CD1c-positive myeloid dendritic cell (primary cell): ENCODE results near the gene IL4R.
"Not testable (repeated sequence)": the region's sequence is repeated elsewhere in the genome, so short reads cannot be mapped to it uniquely, and the experiment has no call there.

Experiments used
- DNase-seq: peaks from one replicate; pipeline ENCODE4 v3.0.0-alpha.2; 2016; ENCODE audit errors: extremely low spot score

Gene IL4R

DNA sequence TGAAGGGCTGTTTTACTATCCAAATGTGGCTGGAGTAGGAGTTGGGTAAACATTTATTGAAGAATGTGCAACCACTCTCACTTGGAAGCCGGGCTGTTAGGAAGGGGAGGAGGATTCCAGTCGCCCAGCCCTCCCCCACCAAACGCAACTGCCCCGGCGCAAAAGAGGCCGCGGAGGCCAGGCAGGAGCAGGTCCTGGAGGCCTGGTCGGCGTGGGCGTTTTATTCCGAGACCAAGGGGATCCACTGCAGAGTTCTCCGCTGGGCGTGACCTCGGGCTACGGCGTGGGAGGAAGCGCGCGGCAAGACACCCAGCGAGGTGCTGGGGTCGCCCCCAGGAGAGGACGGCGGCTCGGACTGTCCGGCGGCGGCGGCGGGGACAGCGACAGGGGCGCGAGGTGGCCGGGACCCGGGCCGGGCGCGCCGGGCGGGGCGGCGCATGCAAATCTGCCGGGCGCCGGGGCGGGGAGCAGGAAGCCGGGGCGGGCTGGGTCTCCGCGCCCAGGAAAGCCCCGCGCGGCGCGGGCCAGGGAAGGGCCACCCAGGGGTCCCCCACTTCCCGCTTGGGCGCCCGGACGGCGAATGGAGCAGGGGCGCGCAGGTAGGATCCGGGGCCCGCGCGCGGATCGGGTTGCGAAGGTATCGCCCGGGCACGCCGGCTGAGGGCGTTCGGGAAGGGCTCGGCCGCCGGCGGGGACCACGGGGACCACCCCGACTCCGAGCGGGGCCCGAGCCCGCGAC, at the start of gene IL4R:
IL4R (plus strand) TSS at position 553 of the 739 bp plus-strand sequence. CDS start 26,230 bp downstream, outside the sequence.
- peak; percentile 88 for DNase-seq

DNA sequence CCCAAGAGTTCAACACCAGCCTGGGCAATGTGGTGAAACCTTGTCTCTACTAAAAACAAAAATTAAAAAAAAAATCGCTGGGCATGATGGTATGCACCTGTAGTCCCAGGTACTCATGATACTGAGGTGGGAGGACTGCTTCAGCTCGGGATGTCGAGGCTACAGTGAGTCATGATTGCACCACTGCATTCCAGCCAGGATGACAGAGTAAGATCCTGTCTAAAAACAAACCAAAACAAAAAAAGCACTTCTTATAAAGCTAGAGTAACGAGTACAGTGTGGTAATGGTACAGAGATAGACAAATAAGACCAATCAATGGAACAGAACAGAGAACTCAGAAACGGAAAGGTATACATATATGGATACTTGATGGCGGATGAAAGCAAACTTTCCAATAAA, 49.6 kb upstream of the IL4R start:
- no peak for DNase-seq

DNA sequence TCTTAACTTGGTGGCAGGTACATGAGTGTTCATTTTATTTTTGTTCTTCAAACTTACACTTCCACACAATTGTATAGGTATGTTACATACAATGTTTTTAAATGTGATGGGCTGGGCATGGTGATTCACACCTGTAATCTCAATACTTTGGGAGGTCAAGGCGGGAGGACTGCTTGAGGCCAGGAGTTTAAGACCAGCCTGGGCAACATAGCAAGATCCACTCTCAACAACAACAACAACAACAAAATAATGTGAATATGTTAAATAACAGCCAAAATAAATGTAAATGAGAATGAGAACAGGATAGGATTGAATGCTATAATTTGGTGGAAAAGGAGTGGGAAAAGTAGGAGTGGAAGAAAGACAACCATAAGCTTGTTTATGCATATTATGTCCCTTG, 47.8 kb upstream of the IL4R start:
- DNase-seq, result no peak

DNA sequence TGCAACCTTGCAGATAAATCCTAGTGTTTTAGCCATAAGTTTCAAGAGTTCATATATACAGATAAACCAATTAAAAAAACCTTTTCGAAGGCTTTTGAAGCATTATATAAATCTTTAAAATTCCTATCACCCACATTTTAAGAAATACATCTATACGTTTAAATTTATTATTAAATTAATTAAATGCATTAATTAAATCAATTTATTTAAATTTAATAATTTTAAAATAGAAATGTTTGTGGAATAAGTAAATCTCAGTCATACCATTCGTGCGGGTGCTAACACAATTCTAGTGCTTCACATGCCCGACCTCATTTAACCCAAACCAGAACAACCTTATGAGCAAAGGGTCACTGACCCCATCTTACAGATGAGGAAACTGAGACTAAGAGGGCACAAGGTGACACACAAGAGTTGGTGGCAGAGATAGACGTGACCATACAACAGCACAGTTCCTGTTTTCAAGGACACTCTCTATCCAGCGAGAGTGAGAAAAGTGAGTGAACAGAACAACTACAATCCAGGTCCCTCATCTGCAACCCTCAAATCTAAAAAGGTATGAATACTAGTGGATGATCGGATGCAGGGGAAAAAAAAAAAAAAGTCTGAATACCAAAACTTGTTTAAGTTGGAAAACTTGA, 46.6 kb upstream of the IL4R start:
- DNase-seq, result peak; percentile 47

DNA sequence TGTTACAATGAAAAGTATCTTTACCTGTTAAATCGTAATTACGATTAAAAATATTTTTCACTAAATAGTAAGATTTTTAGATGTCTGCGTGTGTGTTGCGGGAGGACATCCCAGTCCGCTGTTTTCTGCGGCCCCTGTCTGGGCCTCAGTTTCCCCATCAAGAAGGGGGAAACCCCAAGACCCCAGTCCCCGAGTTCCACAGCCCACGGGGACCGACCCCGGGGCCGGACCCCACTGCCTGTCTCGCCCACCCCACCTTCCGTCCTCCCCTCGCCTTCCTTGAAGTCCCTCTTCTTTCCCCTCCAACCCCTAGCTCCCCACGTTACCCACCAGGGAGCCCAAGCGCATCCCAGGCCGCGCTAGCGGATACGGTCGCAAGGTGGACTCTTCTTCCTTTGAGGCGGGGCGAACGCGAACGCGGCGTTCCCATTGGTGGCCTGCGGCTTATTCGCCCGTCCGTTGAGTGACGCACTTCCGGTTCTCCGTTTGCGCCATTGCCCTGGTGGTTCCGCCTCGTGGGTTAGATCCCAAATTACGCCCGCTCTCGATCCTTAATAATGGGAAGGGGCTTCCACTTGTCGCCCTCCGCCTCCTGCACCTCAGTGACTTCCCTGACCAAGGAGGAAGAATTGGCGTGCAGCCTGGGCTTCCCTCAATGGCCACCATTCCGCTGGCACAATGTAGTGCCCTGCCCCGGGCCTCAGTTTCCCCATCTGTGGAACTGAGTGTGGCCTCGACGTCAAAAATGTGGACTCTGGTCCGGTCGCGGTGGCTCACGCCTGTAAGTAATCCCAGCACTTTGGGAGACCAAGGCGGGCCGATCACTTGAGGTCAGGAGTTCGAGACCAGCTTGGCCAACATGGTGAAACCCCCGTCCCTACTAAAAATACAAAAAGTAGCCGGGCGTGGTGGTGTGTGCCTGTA, 45.1 kb upstream of the IL4R start, which contains the start of gene NSMCE1:
NSMCE1 (minus strand) TSS at position 397 of the 924 bp plus-strand sequence. CDS start 11,202 bp downstream, outside the sequence.
- DNase-seq, result peak; percentile 99

DNA sequence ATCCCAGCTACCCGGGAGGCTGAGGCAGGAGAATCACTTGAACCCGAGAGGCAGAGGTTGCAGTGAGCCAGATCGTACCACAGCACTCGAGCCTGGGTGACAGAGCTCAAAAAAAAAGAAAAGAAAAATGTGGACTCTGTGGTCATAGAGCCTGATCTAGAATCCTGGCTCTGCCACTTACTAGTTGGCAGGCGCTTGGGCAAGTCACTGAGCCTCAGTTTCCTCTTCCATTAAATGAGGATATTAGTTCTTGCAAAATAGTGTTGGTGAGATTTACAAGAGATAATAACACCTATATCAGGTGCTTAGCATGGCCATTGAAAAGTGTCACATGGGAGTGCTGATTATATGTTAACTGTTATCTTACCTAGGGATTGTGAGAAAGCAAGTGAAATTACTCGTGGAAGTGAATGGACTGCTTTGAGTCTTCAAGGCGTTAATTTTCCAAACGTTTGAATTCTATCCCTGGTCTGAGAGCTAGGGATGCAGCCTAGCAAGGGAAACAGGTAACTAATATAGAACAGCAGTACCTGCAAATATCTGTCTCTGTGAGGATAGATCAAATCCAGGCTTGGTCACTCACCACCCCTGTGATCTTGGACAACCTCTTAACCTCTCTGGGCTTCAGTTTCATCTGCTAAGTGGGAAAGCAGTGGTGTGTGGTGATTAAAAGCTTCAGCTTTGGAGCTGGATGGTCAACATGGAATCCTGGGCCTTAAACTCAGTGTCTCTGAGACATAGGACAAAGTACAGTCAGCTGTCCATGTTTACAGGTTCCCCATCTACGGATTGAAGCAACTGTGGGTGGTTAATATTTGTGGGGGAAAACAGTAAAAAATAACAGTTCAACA, 44.2 kb upstream of the IL4R start:
- DNase-seq, result no peak

DNA sequence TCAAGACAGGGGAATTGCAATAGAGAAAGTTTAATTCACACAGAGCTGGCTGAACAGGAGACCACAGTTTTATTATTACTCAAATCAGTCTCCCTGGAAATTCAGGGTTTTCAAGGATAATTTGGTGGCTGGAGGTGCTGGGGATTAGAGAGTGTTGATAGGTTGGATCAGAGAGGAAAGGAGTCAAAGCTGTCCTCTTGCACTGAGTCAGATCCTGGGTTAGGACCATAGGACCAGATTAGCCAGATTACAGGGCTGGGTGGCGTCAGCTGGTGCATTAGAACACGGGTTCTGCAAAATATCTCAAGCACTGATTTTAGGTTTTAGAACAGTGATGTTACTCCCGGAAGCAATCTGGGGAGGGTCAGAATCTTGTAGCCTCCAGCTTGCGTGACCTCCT, 43.4 kb upstream of the IL4R start:
- DNase-seq, result no peak

DNA sequence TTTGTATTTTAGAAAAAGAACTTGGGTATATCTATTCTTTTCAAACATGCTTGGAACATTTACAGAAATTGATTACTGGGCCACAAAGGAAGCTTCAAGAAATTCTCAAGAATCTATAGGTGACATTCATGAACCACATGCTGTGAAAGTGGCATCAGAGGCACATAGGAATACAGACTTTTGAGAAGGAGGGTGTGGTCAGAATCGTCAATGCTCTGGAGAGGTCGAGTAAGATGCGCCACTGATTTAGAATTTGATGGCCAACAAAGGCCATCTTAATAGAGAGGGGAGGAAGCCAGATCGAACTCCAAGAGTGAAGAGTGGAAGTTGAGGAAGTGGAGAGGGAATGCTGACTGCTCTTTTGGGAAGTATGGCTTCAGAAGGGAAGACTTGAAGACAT, 41.7 kb upstream of the IL4R start:
- no peak for DNase-seq

DNA sequence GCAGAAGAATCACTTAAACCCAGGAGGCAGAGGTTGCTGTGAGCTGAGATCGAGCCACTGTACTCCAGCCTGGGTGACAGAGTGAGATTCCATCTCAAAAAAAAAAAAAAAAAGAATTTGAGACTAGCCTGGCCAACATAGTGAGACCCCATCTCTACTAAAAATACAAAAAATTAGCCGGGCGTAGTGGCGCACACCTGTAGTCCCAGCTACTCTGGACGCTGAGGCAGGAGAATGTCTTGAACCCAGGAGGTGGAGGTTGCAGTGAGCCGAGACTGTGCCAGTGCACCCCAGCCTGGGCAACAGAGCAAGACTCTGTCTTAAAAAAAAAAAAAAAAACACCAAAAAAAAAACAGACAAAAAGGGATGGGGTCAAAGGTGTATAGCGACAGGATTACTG, 41.1 kb upstream of the IL4R start:
- DNase-seq, result not testable (repeated sequence)

DNA sequence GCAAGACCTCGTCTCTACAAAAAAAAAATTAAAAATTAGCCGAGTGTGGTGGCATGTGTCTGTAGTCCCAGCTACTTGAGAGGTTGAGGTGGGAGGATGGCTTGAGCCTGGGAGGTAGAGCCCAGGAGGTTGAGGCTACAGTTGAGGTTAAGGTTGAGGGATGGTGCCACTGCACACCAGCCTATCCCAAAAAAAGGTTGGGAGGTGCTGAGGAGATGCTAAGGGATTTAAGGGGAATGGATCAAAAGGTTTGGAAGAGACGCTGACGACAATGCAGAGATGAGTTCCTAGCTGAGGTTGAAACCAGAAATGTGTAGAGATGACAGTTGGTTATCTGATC, 40.5 kb upstream of the IL4R start:
- no peak for DNase-seq

DNA sequence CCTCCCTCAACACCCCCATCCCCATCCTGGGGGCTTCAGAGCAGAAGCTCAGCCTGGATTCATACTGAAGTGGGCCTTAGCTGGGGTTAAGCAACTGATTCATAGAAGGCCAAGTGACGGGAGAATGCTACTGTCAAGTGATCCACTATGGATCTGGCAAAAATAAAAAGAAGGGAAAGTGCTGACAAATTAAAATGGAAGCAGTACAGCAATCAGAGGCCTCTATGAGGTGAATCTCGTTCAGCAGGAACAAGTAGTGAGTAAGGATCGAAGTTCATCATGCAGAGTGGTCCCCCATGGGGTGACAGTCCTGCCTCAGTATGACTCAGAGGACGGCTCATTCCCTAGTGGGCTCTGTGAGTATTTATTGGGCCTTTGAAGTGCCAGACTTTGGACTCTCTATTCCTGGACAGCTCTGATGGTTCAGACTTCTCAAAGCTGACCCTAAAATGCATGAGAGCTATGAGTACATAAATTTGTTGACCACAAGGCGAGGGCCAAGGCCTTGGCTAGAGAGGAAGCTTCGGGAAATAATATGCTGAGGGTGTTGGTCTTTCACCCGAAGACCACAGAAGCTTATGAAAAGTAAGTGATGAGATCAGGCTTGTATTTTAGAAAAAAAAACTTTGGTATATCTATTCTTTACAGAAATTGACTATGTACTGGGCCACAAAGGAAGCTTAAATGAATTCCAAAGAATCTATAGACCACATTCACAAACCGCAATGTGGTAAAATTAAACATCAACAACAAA, 39.9 kb upstream of the IL4R start:
- peak; percentile 61 for DNase-seq

DNA sequence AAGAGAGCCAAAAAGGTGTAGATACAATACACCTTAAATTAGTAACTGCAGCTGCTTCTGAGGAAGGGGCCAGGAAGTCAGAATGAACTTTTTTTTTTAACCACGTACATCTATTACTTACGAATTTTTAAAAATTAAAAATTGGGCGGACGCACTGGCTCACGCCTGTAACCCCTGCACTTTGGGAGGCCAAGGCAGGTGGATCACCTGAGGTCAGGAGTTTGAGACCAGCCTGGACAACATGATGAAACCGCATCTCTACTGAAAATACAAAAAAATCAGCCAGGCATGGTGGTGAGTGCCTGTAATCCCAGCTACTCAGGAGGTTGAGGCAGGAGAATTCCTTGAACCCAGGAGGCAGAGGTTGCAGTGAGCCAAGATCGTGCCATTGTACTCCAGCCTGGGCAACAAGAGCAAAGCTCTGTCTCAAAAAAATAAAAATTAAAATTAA, 39.3 kb upstream of the IL4R start:
- DNase-seq, result not testable (repeated sequence)

DNA sequence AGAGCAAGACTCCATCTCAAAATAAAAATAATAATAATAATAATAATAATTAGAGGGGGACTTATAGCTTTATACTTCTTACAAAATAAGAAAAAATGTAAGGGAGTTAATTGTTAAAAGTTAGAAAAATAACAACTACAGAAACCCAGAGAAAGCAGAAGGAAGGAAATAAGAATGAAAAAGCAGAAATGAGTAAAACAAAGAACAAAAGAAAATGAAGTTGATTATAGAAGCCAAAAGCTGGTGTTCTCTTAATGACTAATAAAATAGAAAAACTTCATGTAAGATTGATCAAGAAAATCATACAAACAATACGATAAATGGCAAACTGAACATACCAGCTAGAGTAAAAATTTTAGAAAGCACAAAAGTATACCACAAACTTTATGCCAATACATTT, 38.4 kb upstream of the IL4R start:
- DNase-seq, result no peak

DNA sequence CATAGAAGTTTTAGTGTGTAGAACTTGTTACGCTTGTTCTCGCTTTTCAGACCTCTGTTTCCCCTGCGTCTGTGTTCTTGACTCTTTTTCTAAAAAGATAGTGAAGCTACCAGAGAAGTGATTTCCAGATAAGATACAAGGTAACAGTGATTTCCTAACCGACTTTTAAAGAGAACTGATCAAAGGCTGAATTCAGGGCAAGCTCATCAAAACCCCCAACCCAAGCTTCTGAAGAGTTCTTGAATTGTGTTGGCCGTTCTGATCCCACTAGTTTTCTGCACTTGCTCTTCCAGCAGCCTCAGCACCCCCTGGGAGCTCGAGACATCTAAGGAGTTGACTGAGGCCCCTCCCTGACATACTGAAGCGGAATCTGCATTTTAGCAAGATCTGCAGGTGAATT, 32.5 kb upstream of the IL4R start:
- DNase-seq, result peak; percentile 22

DNA sequence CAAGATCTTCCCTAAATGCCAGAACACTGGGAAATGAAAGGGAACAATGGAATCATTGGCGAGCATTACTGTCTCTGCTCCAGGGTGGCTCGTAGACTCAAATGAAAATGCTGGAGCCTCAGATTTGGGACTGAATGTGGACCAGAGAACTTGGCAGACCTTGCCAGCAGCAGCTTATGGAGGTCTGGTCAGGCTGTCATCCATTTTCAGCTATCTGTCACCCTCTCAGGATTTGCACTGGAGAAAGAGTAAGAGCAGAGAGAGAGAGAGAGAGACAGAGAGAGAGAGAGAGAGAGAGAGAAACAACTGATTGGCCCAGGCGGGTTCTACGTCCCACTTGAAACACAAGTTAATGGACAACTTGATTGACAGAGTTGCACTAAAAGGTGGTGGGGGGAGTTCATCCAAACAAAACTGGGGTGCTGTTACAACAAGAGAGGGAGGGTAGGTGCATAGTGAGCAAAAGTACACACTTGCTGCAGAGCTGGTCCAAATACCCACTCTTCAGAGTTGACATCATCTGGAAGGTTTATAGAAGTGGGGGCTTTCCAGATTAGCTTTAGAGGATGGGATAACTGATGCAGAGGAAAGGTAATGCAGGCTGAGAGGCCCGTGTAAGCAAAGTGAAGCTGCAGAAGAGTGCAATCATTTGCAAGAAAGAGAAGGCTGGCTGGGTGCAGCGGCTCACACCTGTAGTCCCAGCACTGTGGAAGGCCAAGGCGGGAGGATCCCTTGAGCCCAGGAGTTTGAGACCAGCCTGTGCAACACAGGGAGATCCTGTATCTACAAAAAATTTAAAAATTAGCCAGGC, 28.7 kb upstream of the IL4R start:
- DNase-seq, result no peak

DNA sequence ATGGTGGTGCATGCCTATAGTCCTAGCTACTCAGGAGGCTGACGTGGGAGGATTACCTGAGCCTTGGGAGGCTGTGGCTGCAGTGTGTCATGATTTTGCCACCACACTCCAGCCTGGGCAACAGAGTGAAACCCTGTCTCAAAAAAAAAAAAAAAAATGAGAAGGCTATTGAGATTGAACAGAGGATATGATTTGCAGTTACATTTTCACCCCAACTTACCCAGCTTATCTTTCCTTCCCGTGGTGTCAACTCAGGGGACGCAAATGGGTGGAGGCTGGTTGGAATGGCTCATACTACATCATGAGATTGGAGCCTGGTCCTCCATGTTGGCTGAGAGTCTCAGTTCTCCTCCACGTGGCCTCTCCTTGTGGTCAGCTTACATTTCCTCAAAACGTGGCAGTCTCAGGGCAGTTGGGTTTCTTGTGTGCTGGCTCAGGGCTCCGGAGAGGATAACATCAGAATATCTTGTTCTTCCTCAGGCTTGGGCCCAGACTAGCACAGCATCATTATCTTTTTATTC, 28.0 kb upstream of the IL4R start:
- peak; percentile 81 for DNase-seq

DNA sequence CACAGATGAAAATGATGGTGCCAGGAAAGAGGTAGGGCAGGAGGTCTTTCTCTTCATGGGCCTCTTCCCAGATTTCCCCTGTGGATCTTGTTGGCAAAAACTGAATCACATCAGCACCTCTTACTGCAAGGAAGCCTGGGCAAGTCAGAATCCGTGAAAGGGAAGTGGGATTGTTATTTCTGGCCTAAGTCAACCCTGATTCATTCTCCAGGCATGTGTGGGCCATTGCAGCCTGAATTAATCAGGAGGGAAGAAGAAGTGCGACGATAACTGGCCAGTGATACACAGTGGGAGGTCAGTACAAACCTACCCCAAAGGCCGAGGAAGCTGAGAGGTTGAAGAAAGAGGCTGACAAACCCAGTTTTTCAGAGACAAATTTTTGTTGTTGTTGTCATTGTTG, 27.3 kb upstream of the IL4R start:
- DNase-seq, result peak; percentile 87

DNA sequence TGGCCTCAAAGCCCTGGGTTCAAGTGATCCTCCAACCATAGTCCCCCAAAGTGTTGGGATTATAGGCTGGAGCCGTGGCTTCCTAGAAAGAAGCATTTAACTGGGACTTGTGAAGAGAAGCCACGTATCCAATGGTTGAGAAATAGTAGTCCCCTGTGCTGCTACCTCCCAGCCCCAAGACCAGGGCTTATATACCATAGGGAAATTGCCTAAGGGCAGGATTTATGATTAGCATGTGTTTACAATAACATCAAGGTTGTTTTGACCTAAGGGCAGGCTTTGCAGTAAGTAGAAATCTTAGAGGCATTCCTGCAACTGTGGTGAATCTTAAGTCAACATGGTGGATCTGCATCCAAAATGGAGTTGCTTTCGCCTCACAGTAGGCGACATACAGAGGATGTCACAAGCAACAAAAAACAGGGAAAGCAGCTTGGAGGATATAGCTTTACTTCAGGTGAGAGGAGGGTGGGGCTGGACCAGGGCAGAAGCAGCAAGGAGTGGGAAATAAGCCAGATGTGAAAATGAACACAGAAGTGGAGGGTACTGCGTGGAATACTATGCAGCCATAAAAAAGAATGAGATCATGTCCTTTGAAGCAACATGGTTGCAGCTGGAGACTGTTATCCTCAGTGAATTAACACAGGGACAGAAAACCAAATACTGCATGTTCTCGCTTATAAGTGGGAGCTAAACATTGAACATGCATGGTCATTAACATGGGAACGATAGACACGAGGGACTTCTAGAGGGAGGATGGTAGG, 26.5 kb upstream of the IL4R start:
- DNase-seq, result no peak

DNA sequence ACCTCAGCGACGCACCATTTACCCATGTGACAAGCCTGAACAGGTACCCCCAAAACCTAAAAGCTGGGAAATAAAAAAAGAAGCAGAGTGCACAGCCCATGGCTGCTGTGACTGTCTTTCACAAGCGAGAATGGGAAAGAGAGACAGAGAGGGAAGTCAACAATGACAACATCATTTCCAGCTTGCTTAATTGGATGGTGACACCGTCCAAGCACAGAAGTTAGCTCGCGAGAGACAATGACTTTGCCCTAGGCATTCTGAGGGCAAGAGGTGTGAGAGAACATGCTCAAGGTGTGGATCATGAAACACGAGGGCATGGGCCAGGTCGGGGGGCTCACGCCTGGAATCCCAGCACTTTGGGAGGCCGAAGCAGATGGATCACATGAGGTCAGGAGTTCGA, 25.9 kb upstream of the IL4R start:
- DNase-seq, result peak; percentile 60
